ENCODE data around the gene PRAMEF13.
"Not testable (repeated sequence)": the region's sequence is repeated elsewhere in the genome, so short reads cannot be mapped to it uniquely, and the experiment has no call there.

PRAMEF13 gene

GRCh38 chr1:13201309-13201708 lies at the start of gene PRAMEF13:
Gene PRAMEF13, minus strand, starts transcription at chr1:13201409. Its CDS starts 1,820 bp downstream, at chr1:13199589.
- not testable (repeated sequence) for DNase-seq (ENCODE audit: low read depth); H3K4me1 ChIP-seq (ENCODE audit: control insufficient read depth, insufficient read depth, low read length); H3K9me3 ChIP-seq (ENCODE audit: control insufficient read depth, low read length)

GRCh38 chr1:13247122-13247521 lies 45.9 kb upstream of the PRAMEF13 start:
- H3K27me3 ChIP-seq (replicated peaks; ENCODE audit: control insufficient read depth, insufficient read depth, low read length); H3K36me3 ChIP-seq (ENCODE audit: control insufficient read depth, insufficient read depth, low read length, severe bottlenecking); DNase-seq (ENCODE audit: low read depth); H3K4me1 ChIP-seq (ENCODE audit: control insufficient read depth, insufficient read depth, low read length); H3K9ac ChIP-seq (ENCODE audit: low read length); H3K4me3 ChIP-seq (ENCODE audit: low read length); H3K9me3 ChIP-seq (ENCODE audit: control insufficient read depth, low read length): not testable (repeated sequence)

More at GRCh38 chr1:13201309-13201708, at the start of gene PRAMEF13:
- not testable (repeated sequence) for H3K9ac ChIP-seq (ENCODE audit: low read length); H3K36me3 ChIP-seq (ENCODE audit: control insufficient read depth, insufficient read depth, low read length, severe bottlenecking); H3K4me3 ChIP-seq (ENCODE audit: low read length); H3K27me3 ChIP-seq (replicated peaks; ENCODE audit: control insufficient read depth, insufficient read depth, low read length)

- not testable (repeated sequence) for H3K36me3 ChIP-seq (ENCODE audit: control insufficient read depth, insufficient read depth, low read length, severe bottlenecking); H3K27me3 ChIP-seq (replicated peaks; ENCODE audit: control insufficient read depth, insufficient read depth, low read length); DNase-seq (ENCODE audit: low read depth); H3K9ac ChIP-seq (ENCODE audit: low read length); H3K4me1 ChIP-seq (ENCODE audit: control insufficient read depth, insufficient read depth, low read length); H3K9me3 ChIP-seq (ENCODE audit: control insufficient read depth, low read length); H3K4me3 ChIP-seq (ENCODE audit: low read length)
These were observed 45.3 kb upstream of the PRAMEF13 start for GRCh38 chr1:13246554-13246871.

GRCh38 chr1:13245841-13246553 lies 44.8 kb upstream of the PRAMEF13 start:
- not testable (repeated sequence) for H3K27me3 ChIP-seq (replicated peaks; ENCODE audit: control insufficient read depth, insufficient read depth, low read length); H3K9me3 ChIP-seq (ENCODE audit: control insufficient read depth, low read length); DNase-seq (ENCODE audit: low read depth); H3K4me1 ChIP-seq (ENCODE audit: control insufficient read depth, insufficient read depth, low read length); H3K4me3 ChIP-seq (ENCODE audit: low read length); H3K9ac ChIP-seq (ENCODE audit: low read length); H3K36me3 ChIP-seq (ENCODE audit: control insufficient read depth, insufficient read depth, low read length, severe bottlenecking)

- H3K27me3 ChIP-seq (replicated peaks; ENCODE audit: control insufficient read depth, insufficient read depth, low read length); H3K9ac ChIP-seq (ENCODE audit: low read length); H3K4me3 ChIP-seq (ENCODE audit: low read length); DNase-seq (ENCODE audit: low read depth); H3K4me1 ChIP-seq (ENCODE audit: control insufficient read depth, insufficient read depth, low read length); H3K9me3 ChIP-seq (ENCODE audit: control insufficient read depth, low read length); H3K36me3 ChIP-seq (ENCODE audit: control insufficient read depth, insufficient read depth, low read length, severe bottlenecking): not testable (repeated sequence)
These were observed 42.5 kb upstream of the PRAMEF13 start for GRCh38 chr1:13243536-13244263.

- DNase-seq (ENCODE audit: low read depth); H3K36me3 ChIP-seq (ENCODE audit: control insufficient read depth, insufficient read depth, low read length, severe bottlenecking); H3K4me1 ChIP-seq (ENCODE audit: control insufficient read depth, insufficient read depth, low read length); H3K9me3 ChIP-seq (ENCODE audit: control insufficient read depth, low read length); H3K4me3 ChIP-seq (ENCODE audit: low read length); H3K27me3 ChIP-seq (replicated peaks; ENCODE audit: control insufficient read depth, insufficient read depth, low read length); H3K9ac ChIP-seq (ENCODE audit: low read length): not testable (repeated sequence)
These were observed 38.4 kb upstream of the PRAMEF13 start for GRCh38 chr1:13239633-13240032.

GRCh38 chr1:13237572-13237971 lies 36.4 kb upstream of the PRAMEF13 start:
- DNase-seq (ENCODE audit: low read depth); H3K9ac ChIP-seq (ENCODE audit: low read length): not testable (repeated sequence)

GRCh38 chr1:13234057-13234456 lies 32.8 kb upstream of the PRAMEF13 start:
- not testable (repeated sequence) for H3K4me3 ChIP-seq (ENCODE audit: low read length)

More at GRCh38 chr1:13237572-13237971, 36.4 kb upstream of the PRAMEF13 start:
- H3K4me1 ChIP-seq (ENCODE audit: control insufficient read depth, insufficient read depth, low read length); H3K36me3 ChIP-seq (ENCODE audit: control insufficient read depth, insufficient read depth, low read length, severe bottlenecking); H3K9me3 ChIP-seq (ENCODE audit: control insufficient read depth, low read length); H3K4me3 ChIP-seq (ENCODE audit: low read length); H3K27me3 ChIP-seq (replicated peaks; ENCODE audit: control insufficient read depth, insufficient read depth, low read length): not testable (repeated sequence)

GRCh38 chr1:13232056-13232455 lies 30.8 kb upstream of the PRAMEF13 start:
- H3K27me3 ChIP-seq (replicated peaks; ENCODE audit: control insufficient read depth, insufficient read depth, low read length); H3K9ac ChIP-seq (ENCODE audit: low read length); H3K36me3 ChIP-seq (ENCODE audit: control insufficient read depth, insufficient read depth, low read length, severe bottlenecking); DNase-seq (ENCODE audit: low read depth); H3K4me1 ChIP-seq (ENCODE audit: control insufficient read depth, insufficient read depth, low read length); H3K4me3 ChIP-seq (ENCODE audit: low read length); H3K9me3 ChIP-seq (ENCODE audit: control insufficient read depth, low read length): not testable (repeated sequence)

More at GRCh38 chr1:13234057-13234456, 32.8 kb upstream of the PRAMEF13 start:
- not testable (repeated sequence) for H3K9ac ChIP-seq (ENCODE audit: low read length); H3K36me3 ChIP-seq (ENCODE audit: control insufficient read depth, insufficient read depth, low read length, severe bottlenecking); DNase-seq (ENCODE audit: low read depth); H3K27me3 ChIP-seq (replicated peaks; ENCODE audit: control insufficient read depth, insufficient read depth, low read length); H3K9me3 ChIP-seq (ENCODE audit: control insufficient read depth, low read length); H3K4me1 ChIP-seq (ENCODE audit: control insufficient read depth, insufficient read depth, low read length)

- not testable (repeated sequence) for DNase-seq (ENCODE audit: low read depth); H3K27me3 ChIP-seq (replicated peaks; ENCODE audit: control insufficient read depth, insufficient read depth, low read length); H3K9me3 ChIP-seq (ENCODE audit: control insufficient read depth, low read length); H3K36me3 ChIP-seq (ENCODE audit: control insufficient read depth, insufficient read depth, low read length, severe bottlenecking); H3K4me3 ChIP-seq (ENCODE audit: low read length); H3K9ac ChIP-seq (ENCODE audit: low read length); H3K4me1 ChIP-seq (ENCODE audit: control insufficient read depth, insufficient read depth, low read length)
These were observed 30.0 kb upstream of the PRAMEF13 start for GRCh38 chr1:13231061-13231750.

- H3K36me3 ChIP-seq (ENCODE audit: control insufficient read depth, insufficient read depth, low read length, severe bottlenecking); H3K9me3 ChIP-seq (ENCODE audit: control insufficient read depth, low read length); H3K4me1 ChIP-seq (ENCODE audit: control insufficient read depth, insufficient read depth, low read length); DNase-seq (ENCODE audit: low read depth); H3K9ac ChIP-seq (ENCODE audit: low read length); H3K4me3 ChIP-seq (ENCODE audit: low read length); H3K27me3 ChIP-seq (replicated peaks; ENCODE audit: control insufficient read depth, insufficient read depth, low read length): not testable (repeated sequence)
These were observed 29.4 kb upstream of the PRAMEF13 start for GRCh38 chr1:13230601-13231000.

All from adipocyte (in vitro differentiated cells).